Adipocyte (in vitro differentiated cells): ENCODE measurements around the gene ARFGAP1.

Source experiments
- DNase-seq: peaks from one replicate; pipeline ENCODE4 v3.0.0-alpha.2; 2015; ENCODE audit warnings: low read depth
- H3K27me3 ChIP-seq: replicated peaks from 2 replicates; pipeline ENCODE4 v1.7.0; 2013; ENCODE audit warnings: mild to moderate bottlenecking, low read length, moderate library complexity; ENCODE audit not compliant: control insufficient read depth, insufficient read depth
- H3K36me3 ChIP-seq: 2 replicates; pipeline ENCODE4 v1.7.0; 2013; ENCODE audit warnings: low read length, mild to moderate bottlenecking, moderate library complexity; ENCODE audit not compliant: control insufficient read depth, insufficient read depth, severe bottlenecking
- H3K4me1 ChIP-seq: 2 replicates; pipeline ENCODE4 v1.7.0; 2013; ENCODE audit warnings: mild to moderate bottlenecking, low read length, moderate library complexity; ENCODE audit not compliant: control insufficient read depth, insufficient read depth
- H3K4me3 ChIP-seq: 2 replicates; pipeline ENCODE4 v1.7.0; 2013; ENCODE audit warnings: mild to moderate bottlenecking, low read length, moderate library complexity
- H3K9ac ChIP-seq: 2 replicates; pipeline ENCODE4 v1.7.0; 2013; ENCODE audit warnings: mild to moderate bottlenecking, low read length, moderate library complexity
- H3K9me3 ChIP-seq: 2 replicates; pipeline ENCODE4 v1.7.0; 2013; ENCODE audit warnings: mild to moderate bottlenecking, low read length, moderate library complexity; ENCODE audit not compliant: control insufficient read depth

ARFGAP1 gene

GRCh38 chr20:63282946-63283345 lies 10.3 kb downstream of the ARFGAP1 start:
- Histone ChIP-seq H3K9ac (no peak overlapping the region), H3K4me1 (no peaks in the 10 kb centered on the region), H3K9me3 (no peaks in the 10 kb centered on the region), H3K27me3 (no peaks in the 10 kb centered on the region), H3K4me3 (no peak overlapping the region), H3K36me3 (peaks cover 70% of the 10 kb centered on the region)
- no peak for DNase-seq

GRCh38 chr20:63283397-63284082 lies 10.9 kb downstream of the ARFGAP1 start:
- no peaks in the 10 kb centered on the region for H3K27me3 ChIP-seq
- no peak overlapping the region for H3K9ac ChIP-seq
- H3K36me3 ChIP-seq: peaks cover 70% of the 10 kb centered on the region
- no peak overlapping the region for H3K4me3 ChIP-seq
- no peaks in the 10 kb centered on the region for H3K4me1 ChIP-seq
- DNase-seq: no peak
- H3K9me3 ChIP-seq: no peaks in the 10 kb centered on the region

- no peaks in the 10 kb centered on the region for H3K9me3 ChIP-seq
- no peaks in the 10 kb centered on the region for H3K4me1 ChIP-seq
- no peak for DNase-seq
- H3K9ac ChIP-seq: no peak overlapping the region
- H3K4me3 ChIP-seq: no peak overlapping the region
- H3K36me3 ChIP-seq: peaks cover 70% of the 10 kb centered on the region
- no peaks in the 10 kb centered on the region for H3K27me3 ChIP-seq
These were observed 11.4 kb downstream of the ARFGAP1 start for GRCh38 chr20:63284083-63284440.

GRCh38 chr20:63284544-63284949 lies 11.9 kb downstream of the ARFGAP1 start:
- no peaks in the 10 kb centered on the region for H3K4me1 ChIP-seq
- no peak overlapping the region for H3K9ac ChIP-seq
- no peaks in the 10 kb centered on the region for H3K27me3 ChIP-seq
- peaks cover 66% of the 10 kb centered on the region for H3K36me3 ChIP-seq
- H3K4me3 ChIP-seq: no peak overlapping the region
- no peaks in the 10 kb centered on the region for H3K9me3 ChIP-seq
- no peak for DNase-seq

- Histone ChIP-seq H3K4me3 (no peak overlapping the region), H3K27me3 (no peaks in the 10 kb centered on the region), H3K4me1 (no peaks in the 10 kb centered on the region), H3K9me3 (no peaks in the 10 kb centered on the region), H3K9ac (no peak overlapping the region), H3K36me3 (peaks cover 62% of the 10 kb centered on the region)
- no peak for DNase-seq
These were observed 12.4 kb downstream of the ARFGAP1 start for GRCh38 chr20:63284981-63285524.

- Histone ChIP-seq H3K27me3 (no peaks in the 10 kb centered on the region), H3K9ac (no peak overlapping the region), H3K9me3 (no peaks in the 10 kb centered on the region), H3K4me1 (peaks cover 7% of the 10 kb centered on the region), H3K4me3 (no peak overlapping the region), H3K36me3 (peaks cover 54% of the 10 kb centered on the region)
- no peak for DNase-seq
These were observed 13.3 kb downstream of the ARFGAP1 start for GRCh38 chr20:63285636-63286615.

- Histone ChIP-seq H3K4me1 (peaks cover 8% of the 10 kb centered on the region), H3K27me3 (no peaks in the 10 kb centered on the region), H3K9ac (no peak overlapping the region), H3K36me3 (peaks cover 44% of the 10 kb centered on the region), H3K4me3 (no peak overlapping the region), H3K9me3 (no peaks in the 10 kb centered on the region)
- DNase-seq: no peak
These were observed 14.4 kb downstream of the ARFGAP1 start for GRCh38 chr20:63286781-63287696.

- H3K4me3 ChIP-seq: no peak overlapping the region
- no peak for DNase-seq
- H3K9ac ChIP-seq: no peak overlapping the region
- H3K36me3 ChIP-seq: peaks cover 38% of the 10 kb centered on the region
- peaks cover 8% of the 10 kb centered on the region for H3K4me1 ChIP-seq
- H3K9me3 ChIP-seq: no peaks in the 10 kb centered on the region
- H3K27me3 ChIP-seq: no peaks in the 10 kb centered on the region
These were observed 15.3 kb downstream of the ARFGAP1 start for GRCh38 chr20:63287697-63288580.

- no peak for DNase-seq
- peaks cover 8% of the 10 kb centered on the region for H3K4me1 ChIP-seq
- no peak overlapping the region for H3K4me3 ChIP-seq
- no peaks in the 10 kb centered on the region for H3K9me3 ChIP-seq
- no peak overlapping the region for H3K9ac ChIP-seq
- H3K36me3 ChIP-seq: peaks cover 30% of the 10 kb centered on the region
- no peaks in the 10 kb centered on the region for H3K27me3 ChIP-seq
These were observed 16.1 kb downstream of the ARFGAP1 start for GRCh38 chr20:63288581-63289251.
